Stimulated activated naive CD8-positive, alpha-beta T cell treated with anti-CD3 and anti-CD28 coated beads, Interleukin-15, Interleukin-2, amounts not matched to agents 100 U/mL and 50 U/mL, for 24 hours (primary cell): ENCODE measurements around the gene XRCC4.

Experiments
- ATAC-seq: fragments of 150-1000 bp; cut with Tn5 transposase; one replicate; pipeline ENCODE4 v1.10.0; 2021
- DNase-seq: peaks from one replicate; pipeline ENCODE4 v3.0.0; 2021

Gene XRCC4

DNA sequence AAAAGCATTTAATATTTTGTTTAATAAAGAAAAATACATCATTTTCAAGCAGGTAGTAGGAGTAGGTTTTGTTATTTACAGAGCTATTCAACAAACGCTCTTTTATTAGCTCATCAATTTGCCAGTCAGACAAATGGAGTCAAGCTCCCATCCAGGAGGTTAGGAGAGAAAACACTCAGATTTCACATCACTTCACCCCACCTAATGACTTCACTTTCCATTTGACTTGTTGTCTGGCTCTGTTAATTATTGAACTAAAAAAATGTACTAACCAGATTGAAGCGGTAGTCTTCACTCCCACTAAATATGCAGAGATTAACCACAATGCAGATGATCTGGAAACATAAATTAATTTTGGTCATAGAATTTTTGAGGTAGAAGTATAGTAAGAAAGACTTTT, 200.6 kb downstream of the XRCC4 start:
- DNase-seq, result no peak

DNA sequence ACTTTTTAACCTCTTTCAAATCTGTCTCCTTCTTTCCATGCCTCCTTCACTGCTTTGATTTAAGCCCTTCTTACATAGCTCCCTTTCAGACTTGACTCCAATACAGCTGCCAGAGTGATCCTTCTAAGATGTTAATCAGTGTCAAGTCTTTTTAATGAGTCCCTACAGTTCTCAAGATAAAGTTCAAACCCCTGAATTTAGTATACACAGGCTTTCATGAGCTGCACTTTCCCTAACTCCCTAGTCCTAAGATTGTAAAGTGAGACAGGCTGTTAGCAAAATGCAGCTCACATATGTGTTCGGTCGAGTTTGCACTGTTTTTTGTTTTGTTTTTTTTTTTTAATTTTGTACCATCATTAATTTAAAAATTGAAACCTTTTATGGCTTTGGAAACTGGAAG, 203.8 kb downstream of the XRCC4 start:
- no peak for ATAC-seq
- DNase-seq, result no peak

More for the DNA sequence above, 200.6 kb downstream of the XRCC4 start:
- ATAC-seq, result no peak

DNA sequence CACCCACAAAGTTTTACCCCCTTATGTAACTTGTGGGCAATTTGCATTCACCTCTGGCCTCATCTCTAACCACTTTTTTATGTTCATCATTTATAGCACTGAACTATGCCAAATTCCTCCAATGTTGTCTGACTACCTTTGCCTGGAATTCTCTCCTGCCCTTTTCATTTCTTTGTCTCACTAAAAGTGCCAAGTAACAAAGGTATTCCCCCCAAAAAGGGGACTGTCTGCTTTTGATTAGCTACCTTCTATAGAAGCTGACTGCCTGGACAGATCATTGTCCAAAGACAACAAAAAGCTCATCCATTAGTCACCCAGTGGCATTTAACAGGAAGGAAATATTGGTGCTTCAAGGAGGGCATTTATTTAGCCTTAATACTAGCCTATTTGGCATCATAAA, 204.3 kb downstream of the XRCC4 start:
- DNase-seq (no peak), ATAC-seq (no peak)

DNA sequence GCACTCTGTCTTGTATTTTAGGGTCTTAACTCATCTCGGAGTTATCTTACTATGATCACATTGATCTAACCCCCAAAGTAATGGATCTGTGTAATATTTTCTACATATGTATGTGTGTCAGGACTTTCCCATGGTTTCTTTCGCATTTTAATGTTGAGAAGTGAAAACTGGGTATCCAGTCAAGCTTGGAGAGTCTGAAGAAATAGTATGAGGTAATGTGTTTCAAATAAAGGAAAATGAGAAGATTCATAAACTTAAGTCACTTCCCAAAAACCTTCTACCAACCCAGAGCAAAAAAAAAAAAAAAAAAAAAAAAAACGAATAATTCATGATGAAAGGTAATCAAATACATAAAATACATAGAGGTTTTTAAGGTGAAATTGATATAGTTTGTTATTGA, 206.4 kb downstream of the XRCC4 start:
- ATAC-seq (no peak), DNase-seq (no peak)

DNA sequence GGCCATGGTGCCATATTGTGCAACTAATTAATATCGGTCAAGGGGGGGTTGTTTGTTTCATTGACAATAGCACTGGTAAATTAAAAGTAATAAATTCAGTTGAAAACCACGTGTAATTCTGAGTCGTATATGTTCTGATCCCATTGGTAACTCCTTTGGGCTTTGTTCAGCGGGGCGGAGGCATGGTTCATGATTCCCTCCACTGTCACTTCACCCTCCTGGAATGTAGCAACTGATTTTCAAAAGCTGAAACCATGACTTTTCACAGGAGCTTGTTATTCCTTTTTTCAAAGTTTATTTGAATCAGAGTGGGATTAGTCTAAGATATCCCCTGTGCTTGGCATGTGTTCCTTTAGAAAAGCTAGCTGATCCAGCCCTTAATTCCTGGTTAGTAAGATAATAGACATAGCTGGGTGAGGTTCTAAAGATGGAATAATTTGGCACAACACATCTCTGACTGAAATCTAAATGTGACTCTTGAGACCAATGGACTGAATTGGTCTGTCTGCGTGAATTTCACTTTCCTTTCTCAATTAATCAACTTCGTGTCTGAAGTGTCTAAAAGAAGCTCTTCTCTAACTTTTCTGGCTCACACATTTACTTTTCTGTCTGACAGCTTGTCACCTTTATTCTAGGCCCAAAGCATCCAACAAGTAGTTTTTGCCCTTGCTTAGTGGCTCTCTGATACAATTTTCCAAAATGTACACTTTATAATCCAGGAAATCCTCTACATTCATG, 208.5 kb downstream of the XRCC4 start:
- no peak for ATAC-seq
- DNase-seq, result no peak

DNA sequence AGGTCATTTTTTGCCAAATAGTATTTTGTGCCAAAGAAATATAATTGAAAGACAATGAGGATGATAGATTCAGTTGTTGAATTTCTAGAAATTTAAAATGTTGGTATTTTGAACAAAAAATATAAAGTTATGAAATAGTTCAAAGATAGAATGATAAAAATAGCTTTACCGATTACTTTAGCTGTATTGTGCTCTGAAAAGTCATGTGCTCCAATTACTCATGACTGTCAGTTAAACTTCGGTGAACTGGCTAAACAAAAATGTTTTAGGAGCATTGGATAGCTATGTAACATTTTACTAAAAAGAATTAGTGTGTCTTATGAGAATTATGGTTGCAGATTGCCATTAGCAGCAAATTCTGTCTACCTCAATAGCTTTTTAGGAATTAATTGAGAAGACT, 216.9 kb downstream of the XRCC4 start:
- ATAC-seq (no peak), DNase-seq (no peak)

DNA sequence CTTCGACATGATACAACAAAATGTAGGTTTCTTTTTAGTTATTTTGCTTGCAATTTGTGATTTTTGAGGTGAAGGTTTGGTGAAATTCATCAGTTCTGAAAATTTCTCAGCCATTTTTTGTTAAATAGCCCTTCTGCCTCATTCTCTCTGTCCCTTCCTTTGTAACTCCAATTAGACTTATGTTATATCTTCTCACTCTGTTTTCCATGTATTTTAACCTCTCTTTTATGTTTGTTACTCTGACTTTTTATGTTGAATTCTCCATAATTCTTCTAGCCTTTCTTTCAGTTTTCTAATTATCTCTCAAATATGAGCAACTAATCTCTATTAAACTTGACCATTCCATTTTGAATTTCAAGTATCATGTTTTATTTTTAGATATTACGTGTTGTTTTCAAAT, 222.0 kb downstream of the XRCC4 start:
- no peak for DNase-seq
- ATAC-seq, result no peak

DNA sequence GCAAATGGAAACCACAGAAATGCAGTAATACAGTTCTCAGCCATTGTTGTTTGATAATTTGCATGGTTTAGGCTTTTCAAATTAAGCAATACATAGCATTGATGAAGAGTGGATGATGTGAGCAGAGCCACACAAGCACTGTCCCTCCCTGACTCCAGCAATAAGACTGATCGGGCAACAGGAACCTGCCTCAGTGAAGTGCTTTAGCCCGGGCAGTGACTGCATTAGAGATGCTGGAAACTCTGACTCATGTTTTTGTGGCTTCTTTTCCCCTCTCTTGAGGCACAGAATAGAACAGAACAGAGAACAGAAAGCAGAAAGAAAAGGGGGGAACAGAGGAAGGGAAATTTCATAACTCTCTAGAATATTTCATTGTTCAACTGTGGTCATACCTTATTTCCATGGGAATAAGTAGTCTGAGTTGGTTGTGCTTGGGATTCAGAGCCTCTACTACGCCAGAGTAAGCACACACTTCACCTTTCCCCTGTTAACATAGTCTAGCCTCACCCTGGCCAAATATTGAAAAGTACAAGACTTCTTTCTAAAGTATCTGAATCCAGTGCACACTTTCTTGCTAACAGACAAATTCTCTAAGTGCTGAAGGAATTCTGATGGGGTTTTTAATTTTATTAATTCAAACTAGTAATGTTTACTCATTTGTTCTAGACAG, 229.4 kb downstream of the XRCC4 start:
- peak; percentile 88 for ATAC-seq
- DNase-seq, result peak; percentile 18

DNA sequence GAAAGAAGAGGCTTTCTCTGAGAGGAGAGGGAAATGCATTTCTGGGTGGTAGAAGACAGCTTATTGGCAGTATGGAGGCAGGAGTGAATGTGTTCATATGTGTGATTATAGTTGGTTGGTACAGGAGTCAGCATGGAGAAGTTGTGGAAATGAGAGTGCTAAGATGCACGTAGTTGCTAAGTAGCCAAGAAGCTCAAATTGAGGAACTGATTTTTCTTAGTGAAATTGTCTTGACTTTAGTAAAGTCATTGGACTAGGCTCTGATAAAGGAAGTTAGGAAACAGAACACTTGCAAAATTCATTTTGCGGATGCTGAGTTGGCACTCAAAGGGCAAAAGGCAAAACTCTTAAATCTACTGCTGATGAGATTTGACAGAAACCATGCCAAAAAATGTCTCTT, 235.3 kb downstream of the XRCC4 start:
- DNase-seq (no peak), ATAC-seq (no peak)

DNA sequence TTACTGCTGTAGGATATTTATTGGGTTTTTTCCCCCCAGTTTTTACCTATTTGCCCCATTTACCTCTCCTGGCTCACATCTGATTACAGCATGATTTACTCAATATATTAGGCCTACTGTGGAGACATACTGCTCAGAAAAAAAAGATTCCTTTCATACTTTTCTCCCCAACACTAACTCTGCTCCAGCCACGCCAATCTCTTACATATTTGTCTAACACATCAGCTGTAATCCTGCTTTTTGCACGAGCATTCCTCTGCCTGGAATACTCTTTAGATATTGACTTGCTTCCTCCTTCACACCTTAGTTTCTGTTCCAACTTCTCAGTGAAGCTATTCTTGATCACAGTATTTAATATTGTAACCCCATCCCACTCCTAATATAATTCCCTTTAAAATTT, 236.1 kb downstream of the XRCC4 start:
- no peak for ATAC-seq
- DNase-seq, result no peak

DNA sequence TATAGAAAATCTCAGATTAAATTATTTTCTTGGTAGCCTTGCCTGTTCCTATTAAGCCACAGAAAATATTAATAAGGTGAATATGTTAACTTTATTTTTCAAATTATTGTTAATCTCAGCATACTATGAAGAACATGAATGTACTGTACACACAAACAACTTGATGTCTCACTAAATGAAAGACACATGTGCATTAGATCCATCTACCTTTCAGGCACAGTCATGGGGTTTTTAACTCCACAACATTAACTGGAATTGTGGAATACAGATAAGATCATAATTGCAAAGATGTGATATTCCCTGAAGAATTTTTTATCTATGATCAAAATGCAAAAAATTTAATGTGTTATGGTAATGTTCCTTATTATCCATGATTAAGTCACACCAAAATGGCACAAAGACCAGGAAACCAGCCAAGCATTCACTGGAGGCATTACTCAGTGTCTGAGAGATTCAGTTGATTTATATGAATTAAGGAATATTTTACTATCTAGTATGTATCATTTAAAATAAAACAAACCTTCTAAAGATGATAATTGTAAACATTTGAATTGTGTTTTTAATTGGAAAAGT, 244.2 kb downstream of the XRCC4 start:
- no peak for ATAC-seq
- DNase-seq, result no peak

DNA sequence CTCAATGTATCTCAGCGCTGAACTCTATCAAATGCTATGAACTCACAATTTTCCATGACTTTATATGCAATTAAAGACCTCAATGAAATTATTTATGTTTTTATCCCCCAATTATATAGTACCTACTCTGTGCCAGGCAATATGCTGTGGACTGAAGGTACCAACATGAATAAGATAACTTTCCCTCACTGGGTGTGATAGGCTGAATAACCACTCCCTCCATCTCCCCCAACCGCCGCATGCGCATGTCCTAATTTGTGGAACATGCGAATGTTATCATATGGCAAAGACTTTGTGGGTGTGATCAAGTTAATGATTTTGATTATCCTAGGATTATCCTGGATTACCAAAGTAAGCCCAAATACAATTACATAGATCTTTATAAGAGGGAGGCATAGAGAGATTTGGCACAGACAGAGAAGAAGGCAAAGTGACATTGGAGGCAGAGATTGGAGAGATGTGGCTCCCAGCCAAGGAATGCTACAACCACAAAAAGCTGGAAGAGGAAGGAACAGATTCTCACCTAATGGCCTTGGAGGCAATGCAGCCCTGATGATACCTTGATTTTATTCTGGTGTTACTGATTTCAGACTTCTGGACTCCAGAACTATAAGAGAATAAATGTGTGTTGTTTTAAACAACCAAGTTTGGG, 245.1 kb downstream of the XRCC4 start:
- DNase-seq (no peak), ATAC-seq (no peak)

DNA sequence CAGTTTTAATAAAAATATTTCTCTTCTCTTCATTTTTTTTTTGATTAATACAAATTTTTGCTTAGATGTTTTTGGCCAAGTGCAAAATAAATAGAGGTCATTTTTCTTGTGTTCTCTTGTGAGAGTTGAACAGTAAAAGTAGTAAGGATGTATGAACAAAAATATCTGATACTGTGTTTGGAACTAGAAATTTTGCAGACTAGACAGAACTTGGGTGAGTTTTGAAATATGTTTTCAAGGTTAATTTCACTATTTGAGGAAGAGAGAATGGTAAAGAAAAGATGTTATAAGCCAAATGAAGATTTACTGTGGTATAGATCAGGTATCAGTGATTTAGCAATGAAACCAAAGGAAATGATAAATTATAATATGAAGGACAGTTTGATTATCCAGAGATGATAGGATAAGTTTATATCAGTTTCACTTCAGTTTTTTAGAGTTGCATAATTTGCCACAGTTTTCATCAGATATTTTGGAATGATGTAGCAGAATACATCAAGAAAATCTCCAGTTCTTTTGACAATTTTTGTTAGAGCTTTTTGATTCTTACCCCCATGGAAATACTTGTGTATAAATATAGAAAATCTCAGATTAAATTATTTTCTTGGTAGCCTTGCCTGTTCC, 246.3 kb downstream of the XRCC4 start:
- DNase-seq (no peak), ATAC-seq (no peak)

DNA sequence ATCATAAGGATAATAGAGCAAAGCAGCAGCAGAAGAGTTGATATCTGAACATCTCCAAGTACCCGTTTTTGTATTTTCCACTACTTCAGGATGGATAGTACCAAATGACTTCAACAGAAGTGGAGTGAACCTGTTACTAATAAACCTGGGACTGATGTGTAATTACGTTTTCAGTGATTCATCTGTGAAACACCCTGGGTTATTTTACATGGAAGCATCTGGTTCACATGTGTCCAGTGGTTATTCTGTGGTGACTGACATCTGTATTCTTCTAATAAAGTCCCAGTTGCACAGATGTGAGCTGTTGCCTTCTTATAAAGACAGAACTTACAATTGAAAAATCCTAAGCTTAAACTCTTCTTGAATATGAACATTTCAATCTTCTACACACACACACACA, 254.5 kb downstream of the XRCC4 start:
- ATAC-seq, result no peak
- no peak for DNase-seq

DNA sequence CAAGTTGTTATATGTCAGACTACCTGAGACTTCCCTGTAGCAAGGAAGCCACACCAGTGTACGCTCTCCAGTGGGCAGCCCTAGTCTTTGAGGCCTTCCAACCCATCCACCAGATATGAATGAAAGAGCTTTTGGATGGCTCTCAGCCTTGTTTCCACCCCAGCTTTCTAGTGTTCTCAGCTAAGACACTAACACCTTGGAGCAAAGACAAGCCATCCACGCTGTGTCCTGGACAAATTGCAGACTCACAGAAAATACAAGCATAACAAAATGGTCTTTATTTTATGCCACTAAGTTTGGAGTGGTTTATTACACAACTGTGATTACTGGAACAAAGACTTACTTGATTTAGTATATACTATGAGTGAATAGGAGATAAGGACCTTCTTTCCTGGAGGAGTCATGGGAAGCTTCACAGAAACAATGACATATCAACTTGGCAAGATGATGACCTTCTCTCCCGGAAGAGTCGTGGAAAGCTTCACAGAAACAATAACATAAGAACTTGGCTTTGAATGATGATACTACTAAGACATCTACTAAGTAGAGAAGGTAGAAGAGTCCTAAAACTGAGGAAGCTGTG, 260.2 kb downstream of the XRCC4 start:
- no peak for DNase-seq
- no peak for ATAC-seq

DNA sequence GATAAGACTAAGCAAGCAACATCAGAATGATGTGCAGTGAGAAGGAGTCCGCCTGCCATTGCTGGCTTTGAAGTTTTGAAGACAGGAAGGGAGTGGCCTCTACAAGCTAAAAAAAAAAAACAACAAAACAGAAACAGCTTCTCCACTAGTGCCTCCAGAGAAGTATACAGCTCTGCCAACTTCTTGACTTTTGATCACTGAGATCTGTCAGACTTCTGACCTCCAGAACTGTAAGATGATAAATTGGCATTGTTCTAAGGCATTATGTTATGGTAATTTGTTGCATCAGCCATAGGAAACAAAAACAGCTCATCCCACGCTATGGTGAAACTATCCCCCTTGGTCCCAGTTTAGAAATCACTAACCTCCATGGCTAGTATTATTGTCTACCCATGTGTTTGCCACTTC, 263.2 kb downstream of the XRCC4 start:
- ATAC-seq (no peak), DNase-seq (no peak)

DNA sequence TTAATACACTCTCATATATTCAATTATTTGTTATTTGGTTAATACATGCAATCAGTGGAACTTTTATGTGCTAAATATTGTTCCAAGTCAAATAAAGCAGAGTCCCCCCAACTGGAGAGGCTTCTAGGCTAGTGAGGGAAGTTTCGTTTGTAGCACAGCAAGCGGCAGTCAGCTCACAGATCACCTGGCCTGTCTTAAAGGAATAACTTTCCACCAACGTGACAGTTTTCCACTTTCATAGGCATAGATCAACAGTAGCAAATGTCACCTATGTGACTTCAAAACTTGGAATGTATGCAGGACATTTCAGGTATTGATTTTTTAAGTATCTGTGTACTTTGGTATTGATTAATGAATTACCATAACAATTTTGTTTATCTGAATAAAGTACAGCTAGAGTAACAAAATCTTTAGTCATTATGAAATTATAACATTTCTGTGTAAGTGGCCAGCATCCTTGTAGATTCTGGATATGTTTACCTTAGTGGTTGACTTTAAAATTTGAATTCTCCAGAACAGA, 264.5 kb downstream of the XRCC4 start:
- ATAC-seq (no peak), DNase-seq (no peak)

DNA sequence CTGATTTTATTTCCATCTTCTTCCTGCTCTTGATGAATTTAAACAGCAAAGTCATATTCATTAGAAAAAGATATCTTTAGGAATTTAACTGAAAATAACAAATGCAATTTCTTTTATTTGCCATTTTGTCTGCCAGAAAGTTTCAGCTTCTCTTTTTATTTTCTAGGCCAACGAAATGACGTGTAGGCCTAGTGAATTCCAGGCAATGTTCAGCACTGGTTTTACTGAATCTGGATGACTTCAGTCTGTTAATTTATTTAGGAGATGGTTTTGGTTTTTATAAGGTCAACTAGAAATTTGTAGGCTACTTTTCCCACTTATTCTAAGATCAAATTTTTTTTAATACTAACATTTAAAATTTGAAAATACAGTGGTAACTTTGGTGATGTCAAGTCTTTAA, 265.1 kb downstream of the XRCC4 start:
- DNase-seq (no peak), ATAC-seq (no peak)

DNA sequence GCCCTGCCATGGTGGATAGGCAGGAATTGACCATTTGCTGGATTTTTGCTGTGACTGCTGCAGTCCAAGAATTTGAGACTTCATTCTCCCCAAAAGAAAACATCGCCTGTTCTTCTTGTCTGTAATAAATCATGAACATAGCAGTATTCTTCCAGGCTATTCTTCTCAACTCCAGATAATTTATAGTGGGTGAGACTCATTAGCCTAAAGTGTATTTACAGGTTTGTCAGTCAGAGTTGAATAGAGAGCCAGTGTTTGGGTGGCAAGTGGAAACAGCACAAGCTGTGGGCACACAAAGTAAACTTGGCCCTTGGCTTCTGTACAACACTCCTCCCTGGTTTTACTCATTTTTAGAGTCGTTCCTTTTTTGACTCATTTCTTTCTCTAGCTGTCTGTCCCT, 266.0 kb downstream of the XRCC4 start:
- no peak for DNase-seq
- no peak for ATAC-seq

DNA sequence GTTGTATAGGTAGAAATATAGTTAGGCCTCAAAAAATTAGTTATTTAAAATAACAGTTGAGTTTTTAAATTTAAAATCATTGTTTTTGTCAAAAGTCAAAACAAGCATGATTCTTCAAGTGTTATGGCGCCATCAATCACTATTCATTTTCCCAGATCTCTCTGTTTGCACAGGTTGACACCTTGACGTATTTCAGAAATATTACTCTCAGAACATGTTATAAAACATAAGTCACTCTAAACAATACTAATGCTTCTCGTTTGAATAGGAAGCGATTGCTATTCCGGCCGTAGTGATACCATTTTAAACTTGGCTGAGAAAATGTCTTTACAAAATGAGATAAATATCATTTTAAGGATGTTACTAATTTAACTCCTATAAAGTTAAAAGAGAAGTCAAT, 268.1 kb downstream of the XRCC4 start:
- ATAC-seq (no peak), DNase-seq (no peak)

DNA sequence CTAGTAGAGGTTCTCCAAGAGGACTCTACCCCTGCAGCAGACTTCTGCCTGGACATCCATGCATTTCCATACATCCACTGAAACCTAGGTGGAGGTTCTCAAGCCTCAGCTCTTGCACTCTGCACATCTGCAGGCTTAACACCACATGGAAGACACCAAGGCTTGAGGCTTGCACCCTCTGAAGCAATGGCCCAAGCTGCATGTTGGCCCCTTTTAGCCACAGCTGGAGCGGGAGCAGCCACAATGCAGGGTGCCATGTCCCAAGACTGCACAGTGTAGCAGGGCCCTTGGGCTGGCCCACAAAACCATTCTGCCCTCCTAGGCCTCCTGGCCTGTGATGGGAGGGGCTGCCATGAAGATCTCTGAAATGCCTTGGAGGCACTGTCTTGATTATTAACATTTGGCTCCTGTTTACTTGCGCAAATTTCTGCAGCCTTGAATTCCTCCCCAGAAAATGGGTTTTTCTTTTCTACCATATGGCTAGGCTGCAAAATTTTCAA, 271.0 kb downstream of the XRCC4 start:
- no peak for ATAC-seq
- no peak for DNase-seq

DNA sequence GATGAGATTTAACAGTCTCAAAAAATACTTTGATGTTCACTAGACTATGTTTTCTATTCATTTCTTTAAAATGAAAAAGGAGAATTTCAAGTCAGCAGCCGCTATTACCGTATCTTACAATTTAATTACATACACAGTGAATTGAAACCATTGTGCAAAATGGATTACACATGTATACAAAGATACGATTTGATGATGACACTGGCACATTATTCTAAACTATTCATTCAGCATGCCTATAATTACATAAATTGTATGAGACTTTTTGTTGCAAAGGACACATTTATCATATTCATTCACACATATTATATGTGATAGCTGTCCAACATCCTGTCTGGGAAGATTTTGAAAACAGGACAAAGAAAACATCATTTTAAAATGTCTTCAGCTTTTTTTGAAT, 275.9 kb downstream of the XRCC4 start:
- ATAC-seq (no peak), DNase-seq (no peak)
